NCI-H2227 treated with DMSO at 0.1 percent for 48 hours (cell line): Measurements from ENCODE around the gene KRTAP6-3.

Source experiments
- DNase-seq: peaks from one replicate; lab custom pipeline; 2025; lab: John Stamatoyannopoulos, UW

Gene KRTAP6-3

GRCh38 chr21:30625449-30626165, 33.4 kb downstream of the KRTAP6-3 start:
- DNase-seq = no peak

DNA sequence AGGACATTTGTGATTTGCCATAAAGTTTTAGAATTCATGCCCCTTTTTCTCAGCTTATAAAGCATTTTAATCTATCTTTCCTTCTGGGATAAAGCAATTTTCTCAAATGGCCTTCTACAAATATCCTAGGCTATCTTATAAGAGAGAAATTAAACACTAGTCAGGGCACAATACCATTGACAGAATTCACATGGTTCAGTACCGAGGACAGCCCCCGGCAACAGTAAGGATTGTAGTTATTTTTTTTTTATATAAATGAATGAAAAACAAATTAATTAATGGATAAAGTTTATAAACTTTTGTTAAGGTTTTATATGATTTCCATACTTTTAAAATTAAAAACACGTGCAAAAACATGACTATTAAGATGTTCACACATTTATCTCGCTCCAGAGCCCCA, 35.9 kb downstream of the KRTAP6-3 start:
- no peak for DNase-seq

DNA sequence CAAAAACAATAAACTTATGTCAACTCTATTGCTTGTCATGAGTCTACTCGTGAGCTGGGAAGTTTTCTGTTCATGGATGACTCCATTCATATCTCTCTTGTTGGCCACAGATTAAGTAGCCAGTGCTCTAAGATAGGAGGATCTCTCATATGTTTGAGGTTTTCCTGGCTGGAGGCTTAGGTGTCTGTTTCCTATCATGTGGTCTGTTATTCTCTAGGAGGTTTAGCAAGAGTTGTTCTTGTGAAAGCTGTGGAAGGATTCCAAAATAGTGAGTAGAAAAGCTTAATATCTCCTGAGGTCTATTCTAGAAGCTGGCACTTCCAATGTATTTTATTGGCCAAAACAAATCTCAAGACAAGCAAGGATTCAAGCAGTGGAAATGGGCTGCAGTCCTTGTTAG, 37.0 kb downstream of the KRTAP6-3 start:
- no peak for DNase-seq

DNA sequence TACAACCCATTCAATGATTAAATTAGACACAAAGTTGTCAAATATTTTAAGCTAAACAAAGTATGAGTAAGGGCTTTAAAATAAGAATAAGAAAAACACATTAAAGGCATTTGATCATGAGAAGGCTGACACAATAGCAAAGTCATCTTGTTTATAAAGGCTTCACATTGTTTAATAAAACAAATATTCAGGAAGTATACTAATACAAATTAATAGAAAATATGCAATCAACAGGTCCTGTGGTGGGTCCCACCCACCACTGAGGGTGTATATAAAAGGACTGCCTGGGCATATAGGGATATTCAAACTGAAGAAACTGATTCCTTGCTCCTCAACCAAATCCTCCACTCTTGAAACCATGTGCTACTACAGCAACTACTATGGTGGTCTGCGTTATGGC, 42.7 kb downstream of the KRTAP6-3 start, which contains the start of gene KRTAP20-2:
TSS of gene KRTAP20-2 (plus strand) at position 301 of the 400 bp plus-strand sequence. CDS start at position 359, 58 bp downstream.
- DNase-seq = no peak

- DNase-seq = no peak
Observed at GRCh38 chr21:30638686-30639085, 46.4 kb downstream of the KRTAP6-3 start.

GRCh38 chr21:30642564-30642963, 50.3 kb downstream of the KRTAP6-3 start, which contains the start of gene KRTAP20-3:
Gene KRTAP20-3 (plus strand): TSS chr21:30642864.
- DNase-seq = no peak
